ENCODE data around the gene RPS19BP1. TPM values are rescaled to one million over a fixed set of nuclear protein-coding genes. Genes with fewer than 3 reads are reported as not detected.

RPS19BP1 gene
- polyA plus RNA-seq, 1 of the 3 experiments (the other 2 are of a cell fraction), result 97.2 TPM

DNA sequence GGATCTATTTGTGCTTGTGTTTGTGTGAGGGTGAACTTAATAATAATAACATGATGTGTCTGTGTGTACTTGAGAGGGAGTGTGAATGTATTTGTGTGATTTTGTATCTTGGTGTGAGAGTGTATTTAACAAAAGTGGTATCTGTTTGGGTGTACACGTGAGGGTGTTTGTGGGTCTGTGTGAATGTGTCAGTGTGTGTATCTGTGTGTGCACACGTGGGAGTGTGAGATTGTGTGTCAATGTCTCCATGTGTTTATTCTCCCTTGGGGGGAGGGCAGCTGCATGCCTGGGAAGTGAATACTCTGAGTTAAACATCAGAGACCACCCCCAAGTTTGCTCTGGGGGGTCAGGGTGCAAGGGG, 15.0 kb upstream of the RPS19BP1 start (continued):
- TF ChIP-seq, protein P1, sequence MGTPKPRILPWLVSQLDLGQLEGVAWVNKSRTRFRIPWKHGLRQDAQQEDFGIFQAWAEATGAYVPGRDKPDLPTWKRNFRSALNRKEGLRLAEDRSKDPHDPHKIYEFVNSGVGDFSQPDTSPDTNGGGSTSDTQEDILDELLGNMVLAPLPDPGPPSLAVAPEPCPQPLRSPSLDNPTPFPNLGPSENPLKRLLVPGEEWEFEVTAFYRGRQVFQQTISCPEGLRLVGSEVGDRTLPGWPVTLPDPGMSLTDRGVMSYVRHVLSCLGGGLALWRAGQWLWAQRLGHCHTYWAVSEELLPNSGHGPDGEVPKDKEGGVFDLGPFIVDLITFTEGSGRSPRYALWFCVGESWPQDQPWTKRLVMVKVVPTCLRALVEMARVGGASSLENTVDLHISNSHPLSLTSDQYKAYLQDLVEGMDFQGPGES (IDR thresholded peaks at IDR 0.05; ENCODE audit: low read depth, low read length), result no peak
- TF ChIP-seq CHD2 (IDR thresholded peaks at IDR 0.05; ENCODE audit: low read length, partially characterized antibody) (no peak), POLR2AphosphoS5 (IDR thresholded peaks at IDR 0.05; ENCODE audit: low read depth, low read length) (no peak), RAD21 (IDR thresholded peaks at IDR 0.05; ENCODE audit: low read length) (no peak), PBX3 (IDR thresholded peaks at IDR 0.05) (no peak), RFX5 (IDR thresholded peaks at IDR 0.05; ENCODE audit: low read length) (no peak), USF2 (IDR thresholded peaks at IDR 0.05; ENCODE audit: borderline replicate concordance, low read depth, low read length) (no peak)

DNA sequence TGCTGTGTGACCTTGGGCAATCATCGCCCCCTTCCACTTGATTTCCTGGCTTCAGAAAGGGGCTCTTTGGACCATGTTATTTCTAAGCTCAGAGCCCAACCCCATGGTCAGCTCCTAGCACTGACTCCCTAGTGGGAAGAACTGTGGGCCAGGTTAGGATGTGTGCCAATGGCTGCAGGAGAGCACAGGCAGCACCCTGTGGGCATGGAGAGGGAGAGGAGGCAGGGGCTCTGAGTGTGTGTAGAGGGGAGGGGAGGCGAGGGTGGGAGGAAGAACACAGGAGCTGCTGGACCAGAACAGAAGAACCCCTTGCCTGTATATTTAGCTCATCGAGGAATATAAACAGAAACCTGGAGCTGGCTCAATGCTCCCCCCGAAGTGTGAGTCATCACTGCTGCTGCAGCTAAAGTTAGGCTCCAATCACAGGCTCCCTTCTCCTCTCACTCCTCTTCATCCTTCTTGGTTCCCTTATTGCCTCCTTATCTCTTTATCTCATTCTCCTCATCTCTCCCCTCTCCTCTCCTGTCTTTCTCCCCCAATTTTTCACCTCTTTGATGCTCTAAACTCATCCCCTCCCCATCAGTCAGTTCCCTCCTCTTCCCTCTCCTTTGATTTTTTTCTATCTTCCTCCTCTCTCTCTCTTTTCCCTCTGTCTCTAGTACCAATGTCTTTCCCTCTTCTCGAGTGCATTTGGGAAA, 14.5 kb upstream of the RPS19BP1 start:
- no peaks in the 10 kb centered on the region for H3K79me2 ChIP-seq (ENCODE audit: insufficient read depth)
- no peaks in the 10 kb centered on the region for H3K36me3 ChIP-seq (replicated peaks in 1 of 2; ENCODE audit: control insufficient read depth in 1 of 2, insufficient read depth in 2 of 2, low read length in 1 of 2)
- no peak overlapping the region for H2AFZ ChIP-seq (ENCODE audit: low read depth)
- H4K20me1 ChIP-seq (ENCODE audit: insufficient read depth), result no peaks in the 10 kb centered on the region
- H3K4me2 ChIP-seq, result peak overlapping the region; percentile 47; the same call in 1 of the 2 replicates
- no peak overlapping the region for H3K27ac ChIP-seq (ENCODE audit: low read depth in 2 of 2, low read length in 1 of 2)
- H3K27me3 ChIP-seq (ENCODE audit: insufficient read depth), result no peaks in the 10 kb centered on the region
- 21% methylated on average over 3 of the region's 5 CpGs for WGBS (ENCODE audit: low lambda C conversion rate)
- no peaks in the 10 kb centered on the region for H3K9me3 ChIP-seq
- ChIA-PET POLR2A (interaction anchor here (0.5 kb wide), 1 partner anchor 10 kb away, joined by 4 read pairs; no protein-coding TSS in a partner anchor), CTCF (interaction anchor here (1.0 to 3.3 kb wide), 2 partner anchors 13 to 477 kb away, joined by 5 to 13 read pairs; no protein-coding TSS in a partner anchor)
- TF ChIP-seq FOSL2 (IDR thresholded peaks at IDR 0.05; ENCODE audit: borderline replicate concordance, low read depth) (peak; percentile 76; the same call in 1 of the 2 replicates), FOXM1 (IDR thresholded peaks at IDR 0.05; ENCODE audit: low read depth) (no peak), JUND (IDR thresholded peaks at IDR 0.05) (peak; percentile 54), NRF1 (IDR thresholded peaks at IDR 0.05; ENCODE audit: low read depth, low read length) (no peak), MXI1 (IDR thresholded peaks at IDR 0.05; ENCODE audit: low read depth, low read length) (no peak)
- no peaks in the 10 kb centered on the region for H3K9me2 ChIP-seq
- no peak for DNase-seq
- no peak overlapping the region for H3K4me3 ChIP-seq (ENCODE audit: low read depth in 2 of 2, low read length in 1 of 2)
- H3K9ac ChIP-seq, result no peak overlapping the region
- H3F3A ChIP-seq (replicated peaks; ENCODE audit: insufficient read depth), result no peaks in the 10 kb centered on the region
- H3K4me1 ChIP-seq (ENCODE audit: control insufficient read depth in 1 of 2, insufficient read depth in 2 of 2, low read depth in 1 of 2, low read length in 1 of 2), result no peaks in the 10 kb centered on the region; a peak in 1 of 4 replicates

Data from SK-N-SH (cell line).